Measurements from ENCODE around the gene CAMK1D.

Gene CAMK1D

DNA sequence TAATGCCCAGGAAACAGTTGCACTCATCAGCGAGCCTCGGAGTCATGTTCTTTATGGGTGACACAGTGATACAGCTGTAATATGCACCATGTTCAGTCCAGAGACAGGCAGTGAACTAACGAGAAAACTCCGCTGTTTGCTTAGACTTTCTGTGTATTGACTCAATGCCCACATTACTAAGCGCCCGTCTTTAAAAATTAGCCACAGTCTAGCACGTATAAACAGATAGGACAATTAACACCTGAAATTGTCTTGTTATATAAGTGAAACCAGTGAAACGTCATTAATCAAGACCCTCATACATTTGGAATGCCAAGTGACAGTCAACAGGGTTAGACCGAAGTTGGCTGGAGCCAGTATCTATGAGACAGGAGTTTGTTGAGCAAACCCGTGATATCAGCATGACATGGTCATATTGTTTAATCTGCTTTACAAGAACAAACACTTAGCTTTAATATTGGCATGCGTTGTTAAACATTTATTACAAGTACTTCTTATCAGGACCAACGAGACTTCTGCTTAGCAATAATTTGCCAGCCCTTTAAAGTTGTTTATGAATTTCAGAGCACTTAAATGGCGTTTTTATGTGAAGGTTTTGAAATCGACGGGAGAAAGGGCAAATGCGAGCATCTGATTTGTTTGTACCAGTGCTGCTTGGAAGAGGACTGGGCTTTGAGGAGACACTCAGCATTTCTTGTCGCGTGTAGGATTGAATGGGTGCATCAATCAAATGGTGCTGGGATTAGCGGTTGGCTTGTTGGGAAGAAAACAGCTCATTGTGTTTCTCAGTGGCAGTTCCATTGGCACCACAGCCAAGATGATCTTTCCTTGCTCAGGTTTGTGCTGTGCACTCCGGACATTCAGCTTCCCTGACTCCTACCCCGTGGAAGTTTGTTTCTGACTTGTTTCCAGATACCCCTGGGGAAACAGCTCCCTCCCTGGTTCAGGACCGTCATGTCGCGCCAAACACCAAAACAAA lies 56.3 kb downstream of the CAMK1D start:
- ATAC-seq (ENCODE audit: insufficient read depth, low read depth) (no peak), DNase-seq (no peak)
- Histone ChIP-seq H3K9ac (ENCODE audit: low read depth, low read length) (no peak overlapping the region), H3K4me1 (ENCODE audit: insufficient read depth, low read length) (peaks cover 24% of the 10 kb centered on the region), H3K4me3 (ENCODE audit: low read depth in 1 of 2, low read length in 2 of 2) (no peak overlapping the region), H3K9me3 (ENCODE audit: insufficient read depth, low read length, severe bottlenecking) (no peaks in the 10 kb centered on the region), H3K79me2 (ENCODE audit: insufficient read depth, low read length) (no peaks in the 10 kb centered on the region), H4K20me1 (ENCODE audit: insufficient read depth, low read length) (no peaks in the 10 kb centered on the region), H3K4me2 (ENCODE audit: insufficient read depth, low read length) (no peak overlapping the region), H3K36me3 (ENCODE audit: insufficient read depth, low read length) (no peaks in the 10 kb centered on the region), H3K27me3 (ENCODE audit: insufficient read depth, low read length, poor library complexity) (no peaks in the 10 kb centered on the region), H3K27ac (ENCODE audit: low read length) (no peak overlapping the region), H2AFZ (ENCODE audit: low read depth, low read length) (no peak overlapping the region)
- no peak for TF ChIP-seq CTCF (IDR thresholded peaks at IDR 0.05; ENCODE audit: borderline replicate concordance, extremely low read depth, low read length, poor library complexity, severe bottlenecking)
- TF ChIP-seq EZH2 (IDR thresholded peaks at IDR 0.05; ENCODE audit: borderline replicate concordance, low read depth, low read length, severe bottlenecking), result no peak

DNA sequence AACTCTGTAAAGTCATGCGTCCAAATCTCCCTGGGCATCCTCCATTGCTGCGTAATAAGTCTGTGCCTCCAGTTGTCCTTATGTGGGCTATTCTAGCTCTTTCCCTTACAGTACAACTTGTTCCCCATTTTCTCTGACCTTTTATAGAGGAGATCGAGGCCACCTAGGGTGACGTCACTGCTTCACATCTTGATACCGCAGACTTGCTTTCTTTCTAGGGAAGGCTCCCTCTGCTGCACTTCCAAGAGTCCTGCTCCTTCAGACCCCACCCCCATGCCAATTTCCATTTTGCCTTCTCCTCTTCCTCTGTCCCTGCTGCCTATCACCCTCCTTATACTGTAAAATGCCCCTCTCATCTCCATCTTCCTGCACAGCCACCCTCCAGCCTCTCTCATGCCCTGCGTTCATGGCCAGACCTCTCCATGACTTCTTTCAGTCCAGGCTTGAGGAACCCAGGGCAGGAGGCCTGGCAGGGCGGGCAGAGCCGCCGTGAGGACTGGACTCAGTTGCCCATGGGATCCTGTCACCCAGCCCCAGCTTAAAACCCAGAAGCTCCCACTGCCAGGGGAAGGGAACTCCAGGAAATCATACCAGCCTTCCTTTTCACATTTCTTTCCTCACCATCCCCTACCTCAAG lies 57.5 kb downstream of the CAMK1D start:
- H3K27me3 ChIP-seq (ENCODE audit: insufficient read depth, low read length, poor library complexity), result no peaks in the 10 kb centered on the region
- H3K4me1 ChIP-seq (ENCODE audit: insufficient read depth, low read length), result peaks cover 31% of the 10 kb centered on the region
- H3K79me2 ChIP-seq (ENCODE audit: insufficient read depth, low read length), result no peaks in the 10 kb centered on the region
- no peak overlapping the region for H2AFZ ChIP-seq (ENCODE audit: low read depth, low read length)
- TF ChIP-seq CTCF (IDR thresholded peaks at IDR 0.05; ENCODE audit: borderline replicate concordance, extremely low read depth, low read length, poor library complexity, severe bottlenecking) (no peak), EZH2 (IDR thresholded peaks at IDR 0.05; ENCODE audit: borderline replicate concordance, low read depth, low read length, severe bottlenecking) (no peak)
- H4K20me1 ChIP-seq (ENCODE audit: insufficient read depth, low read length), result no peaks in the 10 kb centered on the region
- no peaks in the 10 kb centered on the region for H3K9me3 ChIP-seq (ENCODE audit: insufficient read depth, low read length, severe bottlenecking)
- H3K27ac ChIP-seq (ENCODE audit: low read length), result no peak overlapping the region
- H3K4me3 ChIP-seq (ENCODE audit: low read depth in 1 of 2, low read length in 2 of 2), result no peak overlapping the region
- no peaks in the 10 kb centered on the region for H3K36me3 ChIP-seq (ENCODE audit: insufficient read depth, low read length)
- no peak overlapping the region for H3K4me2 ChIP-seq (ENCODE audit: insufficient read depth, low read length)
- ATAC-seq (ENCODE audit: insufficient read depth, low read depth) (no peak), DNase-seq (no peak)
- no peak overlapping the region for H3K9ac ChIP-seq (ENCODE audit: low read depth, low read length)

- no peaks in the 10 kb centered on the region for H3K27me3 ChIP-seq (ENCODE audit: insufficient read depth, low read length, poor library complexity)
- no peak overlapping the region for H3K27ac ChIP-seq (ENCODE audit: low read length)
- H3K9ac ChIP-seq (ENCODE audit: low read depth, low read length), result no peak overlapping the region
- H2AFZ ChIP-seq (ENCODE audit: low read depth, low read length), result no peak overlapping the region
- DNase-seq, result no peak
- no peaks in the 10 kb centered on the region for H3K36me3 ChIP-seq (ENCODE audit: insufficient read depth, low read length)
- H3K4me2 ChIP-seq (ENCODE audit: insufficient read depth, low read length), result no peak overlapping the region
- no peaks in the 10 kb centered on the region for H3K9me3 ChIP-seq (ENCODE audit: insufficient read depth, low read length, severe bottlenecking)
- no peak overlapping the region for H3K4me3 ChIP-seq (ENCODE audit: low read depth in 1 of 2, low read length in 2 of 2)
- no peaks in the 10 kb centered on the region for H3K79me2 ChIP-seq (ENCODE audit: insufficient read depth, low read length)
- no peak for ATAC-seq (ENCODE audit: insufficient read depth, low read depth)
- H3K4me1 ChIP-seq (ENCODE audit: insufficient read depth, low read length), result peaks cover 44% of the 10 kb centered on the region
- TF ChIP-seq CTCF (IDR thresholded peaks at IDR 0.05; ENCODE audit: borderline replicate concordance, extremely low read depth, low read length, poor library complexity, severe bottlenecking) (no peak), EZH2 (IDR thresholded peaks at IDR 0.05; ENCODE audit: borderline replicate concordance, low read depth, low read length, severe bottlenecking) (no peak)
- H4K20me1 ChIP-seq (ENCODE audit: insufficient read depth, low read length), result no peaks in the 10 kb centered on the region
Observed at GRCh38 chr10:12408472-12408871, 59.1 kb downstream of the CAMK1D start.

All from DND-41 (cell line).